C4-2B (cell line): ENCODE data around the gene RIPOR3.

ENCODE experiments used
- H3K27ac ChIP-seq: fragments of 450-650 bp; 2 replicates; pipeline ENCODE4 v1.5.1; 2017
- ZFX ChIP-seq: fragments of 450-650 bp; IDR thresholded peaks from 2 replicates; pipeline ENCODE4 v1.6.1; 2017
- TF ChIP-seq, protein P1 (sequence below): fragments of 450-650 bp; conservative IDR thresholded peaks from 2 replicates; pipeline ENCODE4 v1.5.1; 2017; ENCODE audit warnings: mild to moderate bottlenecking

The RIPOR3 gene

DNA sequence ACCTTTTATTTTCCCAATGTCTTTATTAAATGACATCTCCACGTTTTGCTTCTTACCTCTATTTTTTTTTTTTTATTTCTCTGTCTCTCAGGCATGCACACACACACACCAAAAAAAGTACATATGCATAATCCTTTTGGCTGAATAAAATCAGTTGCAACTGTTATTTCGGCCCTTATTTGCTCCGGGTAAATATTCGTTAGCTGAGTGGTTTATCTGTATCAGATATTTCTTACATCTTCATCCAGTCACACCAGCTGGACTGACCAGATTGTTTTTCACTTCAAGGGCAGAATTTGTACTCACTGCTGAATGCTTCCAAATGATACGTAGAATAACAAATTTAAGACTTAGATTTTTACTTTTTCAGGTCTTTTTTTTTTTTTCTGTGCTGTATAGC is 135.7 kb downstream of the RIPOR3 start:
- no peak for TF ChIP-seq ZFX
- TF ChIP-seq, protein P1, sequence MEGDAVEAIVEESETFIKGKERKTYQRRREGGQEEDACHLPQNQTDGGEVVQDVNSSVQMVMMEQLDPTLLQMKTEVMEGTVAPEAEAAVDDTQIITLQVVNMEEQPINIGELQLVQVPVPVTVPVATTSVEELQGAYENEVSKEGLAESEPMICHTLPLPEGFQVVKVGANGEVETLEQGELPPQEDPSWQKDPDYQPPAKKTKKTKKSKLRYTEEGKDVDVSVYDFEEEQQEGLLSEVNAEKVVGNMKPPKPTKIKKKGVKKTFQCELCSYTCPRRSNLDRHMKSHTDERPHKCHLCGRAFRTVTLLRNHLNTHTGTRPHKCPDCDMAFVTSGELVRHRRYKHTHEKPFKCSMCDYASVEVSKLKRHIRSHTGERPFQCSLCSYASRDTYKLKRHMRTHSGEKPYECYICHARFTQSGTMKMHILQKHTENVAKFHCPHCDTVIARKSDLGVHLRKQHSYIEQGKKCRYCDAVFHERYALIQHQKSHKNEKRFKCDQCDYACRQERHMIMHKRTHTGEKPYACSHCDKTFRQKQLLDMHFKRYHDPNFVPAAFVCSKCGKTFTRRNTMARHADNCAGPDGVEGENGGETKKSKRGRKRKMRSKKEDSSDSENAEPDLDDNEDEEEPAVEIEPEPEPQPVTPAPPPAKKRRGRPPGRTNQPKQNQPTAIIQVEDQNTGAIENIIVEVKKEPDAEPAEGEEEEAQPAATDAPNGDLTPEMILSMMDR: no peak
- H3K27ac ChIP-seq: no peak overlapping the region

DNA sequence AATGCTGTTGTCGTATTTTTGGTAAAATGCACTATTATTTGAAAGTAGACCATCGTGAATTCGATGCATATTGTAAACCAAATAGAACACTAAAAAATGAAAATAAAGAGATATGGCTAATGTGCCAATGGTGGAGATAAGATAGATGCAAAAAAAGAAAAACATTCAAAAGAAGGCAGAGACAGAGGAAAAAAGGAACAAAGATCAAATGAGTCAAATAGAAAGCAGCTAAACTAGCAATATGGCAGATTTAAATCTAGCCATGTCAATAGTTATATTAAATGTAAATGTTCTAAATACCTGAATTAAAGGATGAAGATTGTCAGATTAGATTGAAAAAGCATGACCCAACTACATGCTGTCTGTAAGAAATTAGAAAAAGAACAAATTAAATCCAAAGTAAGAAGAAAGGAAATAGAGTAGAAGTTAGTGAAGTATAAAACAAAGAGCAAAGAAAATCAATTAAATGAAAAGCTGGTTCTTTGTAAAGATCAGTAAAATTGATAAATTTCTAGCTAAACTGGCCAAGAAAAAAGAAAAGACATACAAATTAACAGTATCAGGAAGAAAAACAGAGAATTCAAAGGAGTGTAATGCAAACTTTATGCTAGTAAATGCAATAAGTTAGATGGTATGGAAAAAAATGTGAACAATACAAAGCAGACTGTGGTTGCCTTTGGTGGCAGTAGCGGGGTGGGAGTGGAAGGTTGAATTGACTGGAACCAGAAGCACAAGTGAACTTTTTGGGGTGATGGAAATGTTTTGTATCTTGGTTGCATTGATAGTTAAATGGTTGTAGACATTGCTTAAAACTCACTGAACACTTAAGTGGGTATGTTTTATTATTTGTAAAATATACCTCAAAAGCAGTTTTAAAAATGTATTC is 136.4 kb downstream of the RIPOR3 start:
- TF ChIP-seq, protein P1: no peak
- TF ChIP-seq ZFX: no peak
- no peak overlapping the region for H3K27ac ChIP-seq

DNA sequence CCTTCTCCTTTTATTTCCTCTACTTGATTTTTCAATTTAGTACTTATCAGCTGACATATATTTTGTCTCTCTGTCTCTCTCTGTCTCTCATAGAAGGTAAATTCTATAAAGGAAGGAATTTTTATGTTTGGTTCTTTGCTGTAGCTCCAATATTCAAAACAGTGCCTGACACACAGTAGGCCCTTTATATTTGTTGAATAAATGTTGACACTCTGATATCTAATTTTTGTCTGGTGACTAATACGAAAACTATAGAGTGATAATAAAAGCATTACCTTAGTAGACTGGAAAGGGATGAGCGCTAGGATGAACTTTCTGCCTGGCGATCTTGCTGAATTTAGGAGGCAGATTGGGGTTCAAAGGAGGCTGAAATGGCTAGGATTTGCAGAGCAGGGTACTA is 138.4 kb downstream of the RIPOR3 start:
- TF ChIP-seq, protein P1: no peak
- no peak for TF ChIP-seq ZFX
- H3K27ac ChIP-seq: no peak overlapping the region

DNA sequence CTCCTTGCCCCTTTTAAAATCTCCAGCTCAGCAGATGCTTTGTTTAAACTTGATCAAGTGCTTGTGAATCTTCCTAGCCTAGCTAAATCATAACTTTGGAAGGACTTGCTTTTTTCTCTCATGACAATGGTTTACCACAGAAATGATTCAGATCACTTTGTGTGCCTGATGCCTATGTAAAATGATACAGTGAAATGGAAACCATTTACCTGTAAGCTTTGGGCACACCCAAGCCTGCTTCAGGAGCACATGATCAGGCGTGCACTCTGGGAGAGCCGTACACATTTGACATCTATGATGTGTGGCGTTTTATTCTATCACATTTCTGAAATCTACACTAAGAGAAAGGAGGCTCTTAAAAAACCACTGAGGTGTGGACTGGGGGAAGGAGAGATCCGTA is 140.1 kb downstream of the RIPOR3 start:
- TF ChIP-seq, protein P1: no peak
- TF ChIP-seq ZFX: no peak
- no peak overlapping the region for H3K27ac ChIP-seq

DNA sequence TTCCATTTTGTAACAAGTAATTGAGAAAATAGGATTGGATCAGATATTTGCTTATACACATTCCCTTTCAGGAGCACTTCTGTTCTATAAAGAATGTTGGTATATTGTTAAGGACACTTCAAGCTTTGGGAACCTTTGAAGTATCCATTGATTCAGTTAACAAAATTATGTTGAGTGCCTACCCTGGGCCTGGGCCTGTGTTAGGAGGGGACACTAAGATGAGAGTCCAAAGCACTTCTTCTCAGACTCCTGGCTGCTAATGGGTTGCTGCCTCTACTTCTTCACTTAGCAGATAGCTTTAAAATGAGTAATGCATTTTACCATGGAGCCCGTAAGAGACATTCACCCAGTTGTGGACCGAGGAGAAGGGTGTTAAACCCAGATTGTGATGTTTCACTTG is 140.8 kb downstream of the RIPOR3 start:
- no peak overlapping the region for H3K27ac ChIP-seq
- TF ChIP-seq, protein P1: no peak
- TF ChIP-seq ZFX: no peak

DNA sequence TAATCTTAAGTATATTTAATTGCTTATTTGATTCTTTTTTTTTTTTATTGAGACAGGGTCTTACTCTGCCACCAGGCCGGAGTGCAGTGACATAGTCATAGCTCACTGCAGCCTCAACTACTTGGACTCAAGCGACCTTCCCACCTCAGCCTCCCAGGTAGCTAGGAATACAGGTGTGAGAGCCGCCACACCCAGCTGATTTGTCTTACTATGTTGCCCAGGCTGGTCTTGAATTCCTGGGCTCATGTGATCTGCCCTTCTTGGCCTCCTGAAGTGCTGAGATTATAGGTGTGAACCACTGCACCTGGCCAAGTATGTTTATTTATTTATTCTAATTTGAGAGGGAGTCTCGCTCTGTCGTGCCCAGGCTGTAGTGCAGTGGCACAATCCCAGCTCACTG is 142.9 kb downstream of the RIPOR3 start:
- no peak for TF ChIP-seq ZFX
- TF ChIP-seq, protein P1: no peak
- no peak overlapping the region for H3K27ac ChIP-seq

DNA sequence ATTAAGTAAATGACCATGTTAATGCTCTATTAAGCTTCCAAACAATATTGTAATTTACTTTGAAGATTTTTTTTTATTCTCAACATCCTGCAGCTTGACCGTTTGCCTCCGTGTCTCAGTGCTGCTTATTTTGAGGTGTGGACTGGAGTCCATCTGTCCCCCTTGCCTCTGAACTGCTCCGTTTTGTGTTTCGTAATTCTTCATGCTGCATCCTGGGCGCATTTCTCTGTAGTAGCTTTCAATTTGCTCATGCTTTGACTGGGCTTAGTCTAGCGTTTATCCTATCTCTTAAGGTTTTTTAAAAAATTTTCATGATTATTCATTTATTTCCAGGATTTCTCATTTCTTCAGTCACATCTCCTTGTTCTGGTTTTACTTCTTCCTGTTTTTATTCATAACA is 143.4 kb downstream of the RIPOR3 start:
- no peak overlapping the region for H3K27ac ChIP-seq
- TF ChIP-seq ZFX: no peak
- TF ChIP-seq, protein P1: no peak
